IPS-NIHi7 (cell line): ENCODE results near the gene CATSPER2.
"Not testable (repeated sequence)": the region's sequence is repeated elsewhere in the genome, so short reads cannot be mapped to it uniquely, and the experiment has no call there.

Source experiments
- DNase-seq: peaks from one replicate; pipeline ENCODE4 v3.0.0; 2012; ENCODE audit warnings: mixed read lengths; ENCODE audit errors: extremely low spot score

CATSPER2 gene

DNA sequence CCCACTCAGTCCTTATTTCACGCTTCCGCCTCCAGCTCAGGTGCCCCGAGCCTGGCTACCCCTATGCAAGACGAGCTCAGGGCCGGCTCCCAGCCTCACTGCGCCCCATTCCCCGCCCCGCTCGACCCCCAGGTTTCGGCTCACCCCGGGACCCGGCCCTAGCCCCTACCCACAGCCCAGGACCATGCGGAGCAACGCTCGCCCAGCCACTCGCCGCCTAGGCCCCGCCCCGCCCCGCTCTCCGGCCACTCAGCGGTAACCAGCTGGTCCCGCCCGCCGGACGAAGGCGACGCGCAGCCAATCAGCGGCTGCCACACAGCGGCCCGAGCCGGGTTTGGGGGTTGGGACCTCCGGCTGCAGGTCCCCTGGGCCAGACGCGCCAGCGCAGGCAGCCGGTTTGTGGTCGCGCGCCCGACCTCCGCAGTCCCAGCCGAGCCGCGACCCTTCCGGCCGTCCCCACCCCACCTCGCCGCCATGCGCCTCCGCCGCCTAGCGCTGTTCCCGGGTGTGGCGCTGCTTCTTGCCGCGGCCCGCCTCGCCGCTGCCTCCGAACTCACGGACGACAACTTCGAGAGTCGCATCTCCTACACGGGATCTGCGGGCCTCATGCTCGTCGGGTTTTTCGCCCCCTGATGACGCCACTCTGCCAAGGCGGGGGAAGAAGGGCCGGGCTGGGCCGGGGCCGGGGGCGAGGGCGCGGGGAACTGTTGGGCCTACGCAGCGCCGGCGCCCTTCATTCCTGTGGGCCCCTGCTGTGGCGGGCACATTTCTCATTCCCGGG is at the start of gene CATSPER2:
Gene CATSPER2 (minus strand): TSS at position 196 of the 781 bp plus-strand sequence. CDS start 783 bp downstream, outside the sequence.
- DNase-seq: no peak

DNA sequence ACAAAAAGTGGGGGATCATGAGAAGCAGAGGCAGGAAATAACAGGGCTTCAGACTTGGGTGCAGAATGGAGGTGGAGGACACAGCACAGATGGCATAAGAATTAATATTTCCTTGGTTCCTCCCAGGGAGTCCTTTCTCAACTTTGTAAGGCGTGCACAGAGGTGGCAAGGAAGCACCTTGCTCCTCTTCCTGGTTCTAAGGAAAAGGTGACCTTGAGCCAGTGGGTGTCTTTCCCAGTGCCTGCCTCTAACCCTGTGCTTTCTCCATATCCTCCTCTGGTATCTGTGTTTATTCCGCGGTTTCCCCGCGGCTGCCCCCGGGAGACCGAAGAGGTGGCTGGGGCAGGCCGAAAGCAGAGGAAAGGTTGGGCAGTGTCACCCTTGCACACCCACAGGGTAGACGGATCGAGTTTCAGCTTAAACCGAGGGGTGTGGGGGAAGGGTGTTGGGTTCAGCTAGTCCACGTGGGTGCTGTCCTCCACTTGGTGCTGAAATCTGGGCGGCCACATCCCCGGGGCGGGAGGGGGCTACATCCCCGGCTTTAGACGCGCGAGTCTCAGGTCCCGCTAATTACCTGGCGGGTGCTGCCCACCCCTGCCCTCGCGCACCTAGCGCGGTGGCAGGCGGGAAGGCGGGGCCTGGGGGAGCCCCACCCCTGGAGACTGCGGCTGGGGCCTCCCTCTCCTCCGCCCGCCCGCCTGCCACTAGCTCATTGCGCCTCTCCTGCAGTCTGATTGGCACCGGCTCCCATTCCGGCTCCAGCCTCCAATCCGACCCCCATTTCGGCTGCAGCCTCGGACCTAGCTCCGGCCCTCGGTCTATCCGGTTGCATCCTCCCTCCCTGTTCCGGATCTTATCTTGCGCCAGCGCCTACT is 44.7 kb upstream of the CATSPER2 start, which contains the start of gene CKMT1A:
Gene CKMT1A (plus strand): TSS at position 712 of the 875 bp plus-strand sequence. CDS start 192 bp downstream, outside the sequence.
- DNase-seq: not testable (repeated sequence)

DNA sequence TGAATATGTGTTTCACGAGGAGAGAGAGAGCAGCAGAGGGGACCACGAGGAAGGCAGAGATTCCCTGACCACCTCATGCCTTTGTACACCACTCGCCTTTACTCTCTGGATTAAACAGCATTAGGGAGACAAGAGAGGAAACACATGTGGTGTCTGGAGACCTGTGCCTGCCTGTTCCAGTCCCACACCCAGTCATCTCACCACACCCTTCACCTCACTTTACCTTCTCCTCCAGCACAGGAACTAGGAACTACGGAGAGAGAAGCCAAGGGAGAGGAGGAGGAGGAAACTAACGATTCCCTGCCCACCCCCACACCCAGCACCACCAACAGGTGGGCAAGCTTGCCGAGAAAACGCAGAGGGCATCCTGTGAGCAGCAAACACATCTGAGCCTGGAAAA is 44.0 kb upstream of the CATSPER2 start:
- DNase-seq: not testable (repeated sequence)

DNA sequence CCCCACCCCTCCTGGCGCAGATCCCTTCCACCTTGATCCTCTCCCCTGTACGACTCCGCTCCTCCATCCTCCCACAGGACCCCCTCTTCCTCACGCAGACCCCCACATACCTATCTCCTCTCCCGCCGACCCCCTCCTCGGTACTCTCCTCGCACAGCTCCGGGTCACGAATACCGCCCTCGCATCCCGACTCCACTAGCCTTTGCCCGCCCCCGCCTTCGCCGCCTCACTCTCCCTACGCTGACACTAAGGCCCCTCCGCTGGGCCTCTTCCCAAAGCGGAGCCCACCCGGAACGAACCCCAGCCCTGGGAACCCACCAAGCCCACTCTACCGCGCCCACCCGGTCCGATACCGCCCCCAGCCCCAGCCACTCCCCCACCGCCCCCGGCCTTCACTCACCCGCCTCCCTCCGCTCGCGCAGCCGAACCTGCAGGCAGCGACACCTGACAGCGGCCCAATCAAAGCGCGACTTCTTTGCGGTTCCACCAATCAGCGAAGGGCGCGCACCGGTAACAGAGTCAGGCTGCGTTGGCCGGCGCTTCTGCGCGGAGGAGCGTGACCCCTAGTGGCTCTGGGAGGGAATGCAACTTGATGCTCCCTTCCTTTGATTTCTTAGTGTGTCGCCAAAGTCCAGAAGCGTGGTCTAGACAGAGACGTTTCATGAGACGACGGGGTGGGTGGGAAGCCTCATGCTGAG is 41.1 kb upstream of the CATSPER2 start:
- not testable (repeated sequence) for DNase-seq

DNA sequence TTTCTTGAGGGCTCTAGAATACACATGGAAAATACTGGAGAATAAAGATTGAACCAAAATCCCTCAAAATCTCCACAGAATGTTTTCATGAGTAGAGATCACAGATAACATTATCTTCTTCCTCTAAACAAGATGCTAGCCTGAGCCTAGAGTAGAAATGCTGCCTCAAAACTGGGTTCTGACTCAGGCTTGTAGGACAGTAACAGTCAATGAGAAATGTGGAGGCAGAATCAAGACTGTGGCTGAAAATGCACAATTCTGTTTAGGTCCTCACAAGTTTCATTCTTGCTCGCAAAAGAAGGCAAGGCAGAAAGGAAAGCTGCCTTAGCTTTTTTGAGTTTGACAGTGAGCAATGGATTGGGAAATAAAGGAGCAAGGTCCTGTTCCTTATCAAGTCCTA is 25.5 kb upstream of the CATSPER2 start:
- DNase-seq: not testable (repeated sequence)

DNA sequence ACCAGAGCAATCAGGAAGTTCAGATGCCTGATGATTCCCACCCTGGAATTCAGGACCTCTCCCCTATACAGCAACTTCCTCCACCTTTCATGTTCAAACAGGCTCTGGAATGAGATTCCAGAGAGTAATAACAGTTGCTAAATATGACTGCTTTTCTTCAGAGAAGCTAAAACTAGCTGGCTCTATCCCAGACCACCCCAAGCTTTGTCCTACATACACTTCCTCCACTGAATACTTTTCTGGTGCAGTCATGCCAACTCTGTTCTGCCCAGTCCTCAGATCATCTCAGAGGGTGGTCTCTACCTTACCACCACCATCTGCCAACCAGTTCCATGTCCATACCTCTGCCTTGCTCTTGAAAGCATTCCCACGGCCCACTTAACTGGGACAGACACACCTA is 17.5 kb upstream of the CATSPER2 start:
- not testable (repeated sequence) for DNase-seq

DNA sequence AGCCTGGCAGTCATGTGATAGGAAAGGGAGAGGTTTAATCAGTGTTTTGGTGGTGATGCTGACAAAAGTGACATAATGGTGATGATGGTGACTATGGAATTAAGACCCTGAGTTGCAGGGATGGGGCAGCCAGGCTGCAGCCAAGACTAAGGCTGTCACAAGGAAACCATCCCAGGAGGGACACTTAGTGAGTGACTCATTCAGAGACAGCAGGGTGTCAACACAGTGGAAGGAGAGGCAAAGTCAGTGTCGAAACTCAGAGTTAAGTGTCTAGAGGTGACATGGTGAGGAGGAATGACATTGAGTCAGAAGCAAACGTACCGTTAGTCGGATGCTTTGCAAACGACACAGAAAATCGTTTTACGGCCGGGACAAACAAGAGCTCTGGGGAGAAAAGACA is 14.7 kb upstream of the CATSPER2 start:
- not testable (repeated sequence) for DNase-seq

DNA sequence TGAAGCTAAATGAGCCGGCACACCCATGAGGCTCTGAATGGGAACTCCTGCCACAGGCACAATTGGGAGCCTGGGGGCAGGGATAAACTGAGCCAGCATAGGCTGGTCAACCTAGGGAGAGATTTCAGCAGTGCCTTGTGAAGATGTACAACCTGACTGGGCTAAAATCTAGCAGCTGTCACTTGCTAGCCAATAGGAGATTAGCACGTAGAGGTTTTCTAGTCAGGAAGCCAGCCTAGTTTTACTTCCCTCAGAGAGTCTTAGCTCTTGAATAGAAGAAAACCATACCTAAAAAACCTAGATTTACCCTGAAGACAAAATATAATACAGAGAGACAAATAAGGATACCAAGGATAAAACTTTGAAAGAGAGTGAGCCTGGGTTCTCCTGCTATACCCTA is 13.6 kb upstream of the CATSPER2 start:
- DNase-seq: not testable (repeated sequence)

DNA sequence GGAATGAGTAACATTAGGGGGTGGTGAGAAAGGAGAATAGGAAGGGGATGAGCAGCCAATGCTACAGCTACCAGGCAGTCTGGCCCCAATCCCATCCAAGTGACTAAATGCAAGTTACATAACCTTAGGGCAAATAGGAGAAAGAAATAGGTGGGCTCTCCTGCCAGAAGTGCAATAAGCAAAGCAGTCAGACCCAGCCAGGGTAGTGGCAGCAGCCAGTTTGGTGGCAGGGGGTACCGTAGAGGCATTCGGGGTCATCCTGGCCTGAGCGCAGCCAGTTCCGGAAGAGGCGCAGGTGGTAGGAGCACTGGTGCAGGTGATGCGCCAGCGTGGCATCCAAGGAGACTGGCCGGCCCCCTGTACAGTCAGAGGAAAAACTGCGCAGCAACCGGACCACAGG is 11.1 kb upstream of the CATSPER2 start:
- DNase-seq: not testable (repeated sequence)

DNA sequence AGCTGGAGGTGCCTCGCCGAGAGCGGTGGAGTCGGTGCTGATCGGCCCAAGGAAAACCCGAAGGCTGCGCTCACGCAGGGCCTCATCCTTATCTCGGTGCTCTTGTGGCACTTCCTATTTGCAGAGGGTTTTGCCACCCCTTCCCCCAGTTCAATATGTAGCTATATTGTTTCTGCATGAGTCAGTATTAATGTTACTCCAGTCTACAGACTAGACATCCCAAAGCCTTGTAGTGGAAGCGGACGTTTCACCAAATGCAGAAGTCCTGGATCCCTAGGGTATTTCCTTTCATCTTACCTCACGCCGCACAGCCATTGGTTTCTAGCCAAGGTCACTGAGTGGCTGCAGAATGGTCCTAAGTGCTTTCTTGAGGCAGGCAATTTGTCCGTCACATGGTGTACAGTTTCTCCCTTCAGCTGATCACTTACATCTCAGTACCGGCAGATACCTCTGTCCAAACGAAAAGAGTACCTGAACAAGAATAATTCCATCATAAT is 834 bp upstream of the CATSPER2 start:
- DNase-seq: not testable (repeated sequence)

DNA sequence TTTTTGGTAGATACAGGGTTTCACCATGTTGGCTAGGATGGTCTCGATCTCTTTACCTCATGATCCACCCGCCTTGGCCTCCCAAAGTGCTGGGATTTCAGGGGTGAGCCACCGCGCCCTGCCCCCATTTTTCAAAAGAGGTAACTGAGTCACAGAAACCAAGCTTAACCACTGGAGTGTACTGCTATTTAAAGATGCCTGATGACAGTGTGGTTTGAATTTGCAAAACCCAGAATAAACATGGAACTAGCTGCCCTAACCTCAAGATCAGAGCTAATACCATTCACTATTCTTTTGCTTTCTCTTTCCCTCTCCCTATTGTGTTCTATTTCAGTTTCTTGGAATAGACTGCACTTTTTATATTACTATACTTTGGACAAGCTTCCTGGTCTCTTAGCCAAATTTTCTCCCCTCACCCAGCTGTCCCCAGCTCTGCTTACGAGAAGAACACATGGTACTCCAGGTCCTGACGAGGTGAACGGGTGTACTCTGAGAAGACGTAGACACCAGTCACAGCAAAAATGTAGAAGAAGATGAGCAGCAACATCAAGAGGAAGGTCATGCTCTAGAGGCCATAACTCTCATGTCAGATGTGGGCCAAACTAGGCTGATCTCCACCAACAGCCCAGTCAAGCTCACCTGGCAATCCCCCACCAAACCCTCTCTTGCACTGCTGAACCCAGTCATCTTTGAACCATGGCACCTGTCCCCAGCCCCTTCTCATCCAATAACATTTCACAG is 10.0 kb downstream of the CATSPER2 start:
- not testable (repeated sequence) for DNase-seq

DNA sequence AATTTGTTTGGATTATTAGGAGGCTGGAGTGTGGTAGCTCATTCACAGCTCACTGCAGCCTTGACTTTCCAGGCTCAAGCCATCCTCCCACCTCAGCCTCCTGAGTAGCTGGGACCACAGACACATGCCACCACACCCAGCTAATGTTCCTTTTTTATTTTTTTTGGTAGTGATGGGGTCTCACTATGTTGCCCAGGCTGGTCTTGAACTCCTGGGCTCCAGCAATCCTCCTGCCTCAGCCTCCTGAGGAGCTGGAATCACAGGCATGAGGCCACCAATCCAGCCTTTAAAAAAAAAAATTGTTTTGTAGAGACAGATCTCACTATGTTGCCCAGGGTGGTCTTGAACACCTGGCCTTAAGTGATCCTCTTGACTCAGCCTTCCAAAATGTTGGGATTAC is 21.7 kb downstream of the CATSPER2 start:
- not testable (repeated sequence) for DNase-seq

DNA sequence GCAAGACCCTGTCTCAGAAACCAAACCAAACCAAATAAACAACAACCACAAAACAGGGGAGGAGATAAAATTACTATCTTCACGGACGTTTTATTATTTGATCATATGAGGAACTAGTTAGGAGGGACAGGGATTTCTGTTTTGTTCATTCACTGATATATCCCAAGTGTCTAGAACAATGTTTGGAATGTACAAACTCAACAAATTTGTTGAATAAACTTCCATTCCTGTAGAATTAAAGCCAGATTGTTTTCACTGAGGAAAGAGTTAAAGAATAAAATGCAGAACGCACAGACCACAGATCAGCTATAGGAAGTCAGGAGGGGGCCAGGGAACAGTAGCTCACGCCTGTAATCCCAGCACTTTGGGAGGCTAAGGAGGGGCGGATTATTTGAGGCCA is 23.5 kb downstream of the CATSPER2 start:
- no peak for DNase-seq

DNA sequence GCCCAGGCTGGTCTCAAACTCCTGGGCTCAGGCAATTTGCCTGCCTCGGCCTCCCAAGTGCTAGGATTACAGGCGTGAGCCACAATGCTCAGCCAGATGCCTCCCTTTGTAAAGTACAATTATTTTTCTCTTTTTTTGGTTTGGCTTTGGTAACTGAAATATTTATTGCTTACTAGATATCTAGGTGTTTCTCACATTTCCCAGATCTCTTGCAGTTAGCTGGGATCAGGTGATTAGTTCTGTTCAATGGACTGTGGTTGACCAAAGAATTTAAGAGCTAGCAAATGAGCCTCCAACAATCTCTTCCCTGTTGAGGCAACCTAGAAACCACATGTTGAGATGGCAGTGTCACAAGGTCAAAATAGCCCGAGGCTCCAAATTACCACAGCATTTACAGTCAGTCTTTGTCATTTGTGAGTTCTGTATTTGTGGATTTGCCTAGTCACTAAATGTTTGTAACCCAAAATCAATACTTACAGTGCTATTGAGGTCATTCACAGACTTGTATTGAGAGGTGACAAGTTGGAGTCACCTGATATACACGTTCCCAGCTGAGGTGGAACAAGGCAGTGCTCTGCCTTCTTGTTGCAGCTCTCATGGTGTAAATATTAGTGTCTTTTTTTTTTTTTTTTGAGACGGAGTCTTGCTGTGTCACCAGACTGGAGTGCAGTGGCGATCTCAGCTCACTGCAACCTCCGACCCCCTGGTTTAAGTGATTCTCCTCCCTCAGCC is 26.4 kb downstream of the CATSPER2 start:
- DNase-seq: not testable (repeated sequence)

DNA sequence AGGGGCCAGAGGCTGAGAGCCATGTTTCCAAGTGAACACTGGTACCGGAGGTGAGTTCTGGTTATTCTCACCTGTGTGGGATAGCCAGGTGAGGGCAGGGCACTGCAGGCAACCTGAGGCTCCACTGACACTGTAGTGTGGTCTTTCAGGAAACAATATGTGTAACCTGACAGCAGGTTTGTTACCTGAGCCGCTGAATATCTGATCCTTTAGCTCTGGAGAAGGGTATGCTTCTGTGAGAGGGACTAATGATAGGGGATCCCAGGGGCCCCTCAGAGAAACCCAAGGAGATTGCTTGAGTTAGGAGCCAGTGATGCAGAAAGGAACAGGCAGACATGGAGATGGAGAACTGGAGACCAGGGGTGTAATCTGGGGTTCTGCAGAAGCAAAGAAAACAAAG is 29.9 kb downstream of the CATSPER2 start, which contains the start of gene STRC:
Gene STRC (minus strand): TSS at position 101 of the 400 bp plus-strand sequence. CDS start 78 bp downstream, at position 23.
- DNase-seq: not testable (repeated sequence)

DNA sequence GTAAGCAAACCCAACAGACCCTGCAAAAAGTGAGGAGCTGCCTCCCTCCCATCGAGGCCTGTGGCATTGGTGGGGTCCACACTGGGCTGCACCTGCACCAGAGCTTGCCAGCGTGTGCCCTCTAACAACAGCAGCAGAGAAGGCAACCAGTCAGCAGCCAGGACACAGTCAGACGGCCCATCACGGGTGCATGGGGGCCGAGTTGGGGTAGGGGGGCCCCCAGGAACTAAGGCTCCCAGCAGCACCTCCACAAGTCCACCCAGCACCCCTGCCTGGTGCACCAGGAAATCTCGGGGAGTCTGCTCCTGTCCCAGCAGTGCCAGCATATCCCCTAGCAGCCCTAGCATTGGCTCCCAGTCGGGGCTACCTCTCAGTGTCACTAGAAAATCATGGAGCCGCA is 30.9 kb downstream of the CATSPER2 start:
- not testable (repeated sequence) for DNase-seq

DNA sequence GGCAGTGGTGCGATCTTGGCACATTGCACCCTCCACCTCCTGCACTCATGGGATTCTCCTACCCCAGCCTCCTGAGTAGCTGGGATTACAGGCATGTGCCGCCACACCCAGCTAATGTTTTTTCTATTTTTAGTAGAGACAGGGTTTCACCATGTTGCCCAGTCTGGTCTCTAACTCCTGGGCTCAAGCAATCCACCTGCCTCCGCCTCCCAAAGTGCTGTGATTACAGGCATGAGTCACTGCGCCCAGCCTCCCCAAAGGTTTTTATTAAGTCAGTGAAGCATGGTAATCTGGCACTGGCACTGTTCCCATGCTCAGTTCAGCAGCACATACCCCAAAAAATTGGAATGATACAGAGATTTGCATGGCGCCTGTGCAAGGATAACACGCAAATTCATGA is 46.4 kb downstream of the CATSPER2 start:
- DNase-seq: not testable (repeated sequence)

DNA sequence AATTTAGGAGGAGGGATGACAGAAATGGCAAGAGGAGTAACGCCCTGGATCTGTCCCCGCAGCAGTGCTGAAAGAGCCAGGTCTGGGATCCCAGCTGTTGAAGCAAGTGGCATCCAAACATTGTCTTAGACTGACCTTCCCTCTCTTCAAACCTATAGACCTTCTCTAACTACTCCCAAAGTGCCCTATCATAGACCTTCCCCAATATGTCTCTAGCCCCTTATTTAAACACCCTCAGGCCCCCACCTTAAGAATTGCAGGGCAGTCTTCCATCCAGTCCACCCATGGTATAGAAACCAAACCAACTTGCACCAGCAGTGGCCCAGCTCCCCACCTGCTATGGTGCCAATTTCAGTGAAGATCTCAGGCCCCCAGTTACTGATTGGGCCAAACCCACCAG is 48.4 kb downstream of the CATSPER2 start:
- DNase-seq: not testable (repeated sequence)

DNA sequence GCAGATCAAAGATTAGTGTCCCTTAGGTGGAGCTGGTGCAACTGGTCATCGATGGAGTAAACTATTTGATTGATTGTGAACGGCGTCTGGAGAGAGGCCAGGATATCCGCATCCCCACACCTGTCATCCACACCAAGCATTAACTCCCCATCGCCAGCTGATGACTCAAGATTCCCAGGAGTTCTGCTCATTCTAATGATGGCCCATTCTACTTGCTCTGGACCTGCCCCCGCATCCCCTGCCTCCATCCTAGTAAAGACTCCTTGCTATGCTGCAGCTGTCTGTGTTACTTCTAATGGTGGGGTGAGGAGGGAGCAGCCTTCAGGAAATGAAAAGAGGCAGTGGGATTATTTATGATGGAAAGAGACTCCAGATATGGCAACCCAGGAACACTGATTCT is 49.5 kb downstream of the CATSPER2 start:
- DNase-seq: not testable (repeated sequence)
